HEK293T (cell line): ENCODE data around the gene XYLT2.

Source experiments
- ARNT ChIP-seq: fragments of 450-650 bp; IDR thresholded peaks from 2 replicates; pipeline ENCODE4 v1.6.1; 2017; ENCODE audit warnings: mild to moderate bottlenecking
- BHLHE40 ChIP-seq: fragments of 450-650 bp; IDR thresholded peaks from 2 replicates; pipeline ENCODE4 v1.6.1; 2016; ENCODE audit warnings: mild to moderate bottlenecking, moderate library complexity, borderline replicate concordance
- CTBP1 ChIP-seq: fragments of 450-650 bp; IDR thresholded peaks from 2 replicates; pipeline ENCODE4 v1.6.1; 2016; ENCODE audit warnings: borderline replicate concordance
- ELF4 ChIP-seq: fragments of 450-650 bp; IDR thresholded peaks from 2 replicates; pipeline ENCODE4 v1.6.1; 2017; ENCODE audit warnings: antibody characterized with exemption
- FOXK2 ChIP-seq: fragments of 450-650 bp; IDR thresholded peaks from 2 replicates; pipeline ENCODE4 v1.6.1; 2016; ENCODE audit warnings: mild to moderate bottlenecking
- LEF1 ChIP-seq: fragments of 450-650 bp; IDR thresholded peaks from 2 replicates; pipeline ENCODE4 v1.6.1; 2017; ENCODE audit warnings: mild to moderate bottlenecking, borderline replicate concordance
- SP1 ChIP-seq: fragments of 450-650 bp; IDR thresholded peaks from 2 replicates; pipeline ENCODE4 v1.6.1; 2017
- TARDBP ChIP-seq: fragments of 450-650 bp; IDR thresholded peaks from 2 replicates; pipeline ENCODE4 v1.6.1; 2016

DNA sequence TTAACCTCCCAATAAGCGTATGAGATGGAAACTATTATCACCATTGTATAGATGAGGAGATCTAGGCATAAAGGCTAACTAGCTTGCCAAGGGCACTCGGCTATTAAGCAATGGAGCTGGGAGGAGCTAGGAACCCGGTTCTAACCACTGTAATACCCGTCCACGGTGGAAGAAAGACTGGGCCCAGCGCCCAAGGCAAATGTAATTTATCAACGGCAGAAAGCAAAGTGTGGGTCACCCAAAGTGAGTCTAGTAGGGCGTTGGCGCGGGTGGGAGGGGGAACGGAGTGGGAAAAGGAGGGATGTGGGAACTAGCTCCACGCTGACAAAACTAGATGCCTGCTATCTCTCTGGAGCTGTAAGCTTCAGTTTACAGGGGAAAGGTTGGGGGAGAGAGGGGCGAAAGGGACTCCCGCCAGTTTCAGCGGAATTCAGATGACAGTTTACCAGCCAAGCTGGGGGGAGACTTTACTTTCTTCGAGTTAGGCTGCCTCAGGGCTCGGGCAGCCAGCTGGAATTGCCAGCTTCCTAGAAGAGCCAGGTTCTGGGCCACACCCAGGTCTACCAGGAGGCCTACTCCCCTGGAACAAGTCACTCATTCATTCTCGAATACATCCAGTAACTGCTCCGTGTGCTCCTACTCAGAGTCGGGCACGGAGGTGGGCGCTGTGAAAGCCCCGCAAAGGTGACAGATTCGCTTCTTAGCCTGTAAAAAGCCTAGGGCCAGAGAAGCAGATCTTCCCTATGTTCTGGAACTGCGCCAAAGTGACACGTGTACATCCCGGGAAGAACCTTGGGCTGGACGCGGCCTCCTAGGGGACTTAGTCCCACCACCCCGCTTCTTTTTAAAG is 50.6 kb downstream of the XYLT2 start:
- no peak for TF ChIP-seq ELF4
- no peak for TF ChIP-seq CTBP1
- TF ChIP-seq SP1: no peak
- TF ChIP-seq ARNT: no peak
- no peak for TF ChIP-seq BHLHE40
- no peak for TF ChIP-seq FOXK2
- no peak for TF ChIP-seq TARDBP
- no peak for TF ChIP-seq LEF1
